Neural cell (in vitro differentiated cells): ENCODE results near the gene WHAMM. TPM values are rescaled to one million over a fixed set of nuclear protein-coding genes. Genes with fewer than 3 reads are reported as not detected.

Experiments used
- H2AFZ ChIP-seq: fragments of 200-600, 300-800 bp; sonication (generic), shearing (Covaris generic); 2 replicates; pipeline ENCODE4 v1.6.0; 2014; ENCODE audit warnings: low read depth, mild to moderate bottlenecking, antibody characterized with exemption, low read length, moderate library complexity
- H3F3A ChIP-seq: fragments of 200-600 bp; shearing (Covaris generic); 2 replicates; pipeline ENCODE4 v1.6.1; 2016; ENCODE audit warnings: mild to moderate bottlenecking, moderate library complexity, mixed read lengths, antibody characterized with exemption, low read length; ENCODE audit not compliant: insufficient read depth, poor library complexity, severe bottlenecking
- H3K27ac ChIP-seq: fragments of 200-600, 300-800 bp; sonication (generic), shearing (Covaris generic); 2 replicates; pipeline ENCODE4 v1.5.1; 2014; ENCODE audit warnings: mild to moderate bottlenecking, low read length, moderate library complexity
- H3K27me3 ChIP-seq: fragments of 300-800, 200-600 bp; sonication (generic), shearing (Covaris generic); 2 replicates; pipeline ENCODE4 v1.6.0; 2014; ENCODE audit warnings: mild to moderate bottlenecking, low read depth, low read length, moderate library complexity; ENCODE audit not compliant: insufficient read depth
- H3K36me3 ChIP-seq: fragments of 300-800, 200-600 bp; sonication (generic), shearing (Covaris generic); 2 replicates; pipeline ENCODE4 v1.5.1; 2014; ENCODE audit warnings: mild to moderate bottlenecking, antibody characterized with exemption, low read length, moderate library complexity; ENCODE audit not compliant: insufficient read depth
- H3K4me2 ChIP-seq: fragments of 300-800, 200-600 bp; sonication (generic), shearing (Covaris generic); 2 replicates; pipeline ENCODE4 v1.6.0; 2014; ENCODE audit warnings: mild to moderate bottlenecking, low read length
- H3K4me3 ChIP-seq: fragments of 300-800, 200-600 bp; sonication (generic), shearing (Covaris generic); 2 replicates; pipeline ENCODE4 v1.5.1; 2014; ENCODE audit warnings: mild to moderate bottlenecking, low read length, moderate library complexity
- H3K79me2 ChIP-seq: fragments of 200-600 bp; shearing (Covaris generic); replicated peaks from 2 replicates; pipeline ENCODE4 v1.6.0; 2014; ENCODE audit warnings: mild to moderate bottlenecking, low read length, moderate library complexity; ENCODE audit not compliant: insufficient read depth
- H3K9ac ChIP-seq: fragments of 300-800, 200-600 bp; sonication (generic), shearing (Covaris generic); 2 replicates; pipeline ENCODE4 v1.6.1; 2016; ENCODE audit warnings: mild to moderate bottlenecking, low read length, mixed read lengths
- H3K9me2 ChIP-seq: fragments of 200-600 bp; shearing (Covaris generic); 2 replicates; pipeline ENCODE4 v1.6.1; 2016; ENCODE audit warnings: mild to moderate bottlenecking, low read length, mixed read lengths; ENCODE audit not compliant: insufficient read depth
- H3K9me3 ChIP-seq: fragments of 200-600, 300-800 bp; sonication (generic), shearing (Covaris generic); 2 replicates; pipeline ENCODE4 v1.6.1; 2016; ENCODE audit warnings: mild to moderate bottlenecking, mixed run types, low read length, moderate library complexity, mixed read lengths
- H4K20me1 ChIP-seq: fragments of 200-600 bp; shearing (Covaris generic); 2 replicates; pipeline ENCODE4 v1.6.1; 2016; ENCODE audit warnings: mild to moderate bottlenecking, mixed run types; ENCODE audit not compliant: insufficient read depth
- CTCF ChIP-seq: fragments of 450-650 bp; IDR thresholded peaks from 2 replicates; pipeline ENCODE4 v1.5.1; 2014; ENCODE audit warnings: antibody characterized with exemption, mild to moderate bottlenecking, moderate library complexity; ENCODE audit not compliant: poor library complexity, severe bottlenecking
- EP300 ChIP-seq: fragments of 450-650 bp; conservative IDR thresholded peaks from 2 replicates; pipeline ENCODE4 v1.6.1; 2014; ENCODE audit warnings: antibody characterized with exemption, mild to moderate bottlenecking, moderate library complexity; ENCODE audit not compliant: poor library complexity, severe bottlenecking
- EZH2 ChIP-seq: fragments of 200-600, 300-800 bp; shearing (Covaris generic), sonication (generic); IDR thresholded peaks from 2 replicates; pipeline ENCODE4 v1.6.1; 2014; ENCODE audit warnings: antibody characterized with exemption, low read length, borderline replicate concordance, mild to moderate bottlenecking; ENCODE audit not compliant: insufficient read depth, poor library complexity, severe bottlenecking
- MXI1 ChIP-seq: fragments of 450-650 bp; conservative IDR thresholded peaks from 2 replicates; pipeline ENCODE4 v1.6.1; 2014; ENCODE audit warnings: antibody characterized with exemption, mild to moderate bottlenecking; ENCODE audit not compliant: poor library complexity, severe bottlenecking
- POLR2AphosphoS5 ChIP-seq: IDR thresholded peaks from 2 replicates; pipeline ENCODE4 v1.6.1; 2012
- RAD21 ChIP-seq: fragments of 450-650 bp; conservative IDR thresholded peaks from 2 replicates; pipeline ENCODE4 v1.6.1; 2014; ENCODE audit warnings: antibody characterized with exemption, mild to moderate bottlenecking, moderate library complexity
- REST ChIP-seq: IDR thresholded peaks from 2 replicates; pipeline ENCODE4 v1.6.1; 2012; ENCODE audit warnings: borderline replicate concordance
- SMC3 ChIP-seq: fragments of 450-650 bp; conservative IDR thresholded peaks from 2 replicates; pipeline ENCODE4 v1.6.1; 2014; ENCODE audit warnings: antibody characterized with exemption, mild to moderate bottlenecking, moderate library complexity; ENCODE audit not compliant: poor library complexity
- TAF1 ChIP-seq: IDR thresholded peaks from 2 replicates; pipeline ENCODE4 v1.6.1; 2012; ENCODE audit warnings: low read depth
- polyA plus RNA-seq: library from polyadenylated mRNA; depleted of rRNA; stranded (reverse); fragments of >200 nt; gene quantifications from 2 replicates; pipeline ENCODE4 v1.2.3, GENCODE V29; 2014

WHAMM gene
- polyA plus RNA-seq, 1 donor from 2014 or later = 2.8 TPM

GRCh38 chr15:82802497-82802896, 6.9 kb upstream of the WHAMM start:
- H3K27me3 ChIP-seq = no peaks in the 10 kb centered on the region
- TF ChIP-seq REST (no peak), TAF1 (no peak), MXI1 (no peak), SMC3 (no peak), CTCF (no peak), EZH2 (no peak), RAD21 (no peak), EP300 (no peak), POLR2AphosphoS5 (no peak)
- H3F3A ChIP-seq = no peaks in the 10 kb centered on the region
- H3K36me3 ChIP-seq = no peaks in the 10 kb centered on the region
- no peak overlapping the region for H3K4me2 ChIP-seq
- no peaks in the 10 kb centered on the region for H3K9me2 ChIP-seq
- no peaks in the 10 kb centered on the region for H3K79me2 ChIP-seq
- no peaks in the 10 kb centered on the region for H4K20me1 ChIP-seq
- no peak overlapping the region for H3K4me3 ChIP-seq
- H2AFZ ChIP-seq = no peak overlapping the region
- H3K9me3 ChIP-seq = no peaks in the 10 kb centered on the region
- no peak overlapping the region for H3K9ac ChIP-seq
- H3K27ac ChIP-seq = no peak overlapping the region

- no peak overlapping the region for H3K4me2 ChIP-seq
- TF ChIP-seq CTCF = no peak
Measured at GRCh38 chr15:82803793-82804574, 5.4 kb upstream of the WHAMM start.

More at GRCh38 chr15:82803793-82804574, 5.4 kb upstream of the WHAMM start:
- H3K79me2 ChIP-seq = no peaks in the 10 kb centered on the region
- peaks cover 1% of the 10 kb centered on the region for H3F3A ChIP-seq
- no peaks in the 10 kb centered on the region for H3K9me2 ChIP-seq
- no peaks in the 10 kb centered on the region for H3K27me3 ChIP-seq
- no peak overlapping the region for H3K4me3 ChIP-seq
- H3K9ac ChIP-seq = no peak overlapping the region
- H2AFZ ChIP-seq = no peak overlapping the region
- H3K36me3 ChIP-seq = no peaks in the 10 kb centered on the region
- H3K27ac ChIP-seq = no peak overlapping the region
- no peaks in the 10 kb centered on the region for H4K20me1 ChIP-seq
- no peaks in the 10 kb centered on the region for H3K9me3 ChIP-seq
